ENCODE results near the gene ST6GALNAC6.

ST6GALNAC6 gene

GRCh38 chr9:127916720-127917581 lies 17.5 kb upstream of the ST6GALNAC6 start, which contains the start of gene ST6GALNAC4:
Gene ST6GALNAC4, minus strand, starts transcription at chr9:127917041. Its CDS starts 622 bp downstream, at chr9:127916419.
- Histone ChIP-seq H3K4me3 (ENCODE audit: low read depth, low read length) (peak within 1 kb of the TSS; percentile 57), H3K36me3 (peaks cover 9% of the 10 kb centered on the region), H3K9me3 (ENCODE audit: severe bottlenecking) (no peaks in the 10 kb centered on the region), H3K27me3 (ENCODE audit: insufficient read depth, low read depth, severe bottlenecking) (peaks cover 3% of the 10 kb centered on the region), H3K27ac (no peak within 1 kb of the TSS)
- TF ChIP-seq CTCF (IDR thresholded peaks at IDR 0.05; ENCODE audit: low read depth, low read length) = no peak
- DNase-seq = peak; percentile 95

- no peak overlapping the region for H3K27ac ChIP-seq
- peaks cover 18% of the 10 kb centered on the region for H3K36me3 ChIP-seq
- TF ChIP-seq CTCF (IDR thresholded peaks at IDR 0.05; ENCODE audit: low read depth, low read length) = no peak
- no peak for DNase-seq
- H3K9me3 ChIP-seq (ENCODE audit: severe bottlenecking) = no peaks in the 10 kb centered on the region
- no peaks in the 10 kb centered on the region for H3K27me3 ChIP-seq (ENCODE audit: insufficient read depth, low read depth, severe bottlenecking)
- H3K4me3 ChIP-seq (ENCODE audit: low read depth, low read length) = peak overlapping the region; percentile 57
Measured at GRCh38 chr9:127915801-127916719, 16.7 kb upstream of the ST6GALNAC6 start.

GRCh38 chr9:127915325-127915752 lies 15.9 kb upstream of the ST6GALNAC6 start:
- Histone ChIP-seq H3K9me3 (ENCODE audit: severe bottlenecking) (no peaks in the 10 kb centered on the region), H3K27ac (no peak overlapping the region), H3K27me3 (ENCODE audit: insufficient read depth, low read depth, severe bottlenecking) (no peaks in the 10 kb centered on the region), H3K36me3 (peaks cover 24% of the 10 kb centered on the region), H3K4me3 (ENCODE audit: low read depth, low read length) (no peak overlapping the region)
- TF ChIP-seq CTCF (IDR thresholded peaks at IDR 0.05; ENCODE audit: low read depth, low read length) = no peak
- no peak for DNase-seq

- H3K4me3 ChIP-seq (ENCODE audit: low read depth, low read length) = no peak overlapping the region
- TF ChIP-seq CTCF (IDR thresholded peaks at IDR 0.05; ENCODE audit: low read depth, low read length) = no peak
- H3K27ac ChIP-seq = no peak overlapping the region
Measured at GRCh38 chr9:127913682-127914081, 14.3 kb upstream of the ST6GALNAC6 start.

GRCh38 chr9:127912882-127913281 lies 13.5 kb upstream of the ST6GALNAC6 start:
- Histone ChIP-seq H3K4me3 (ENCODE audit: low read depth, low read length) (no peak overlapping the region), H3K9me3 (ENCODE audit: severe bottlenecking) (no peaks in the 10 kb centered on the region), H3K36me3 (peaks cover 28% of the 10 kb centered on the region), H3K27me3 (ENCODE audit: insufficient read depth, low read depth, severe bottlenecking) (no peaks in the 10 kb centered on the region), H3K27ac (no peak overlapping the region)
- no peak for TF ChIP-seq CTCF (IDR thresholded peaks at IDR 0.05; ENCODE audit: low read depth, low read length)
- no peak for DNase-seq

More at GRCh38 chr9:127913682-127914081, 14.3 kb upstream of the ST6GALNAC6 start:
- Histone ChIP-seq H3K9me3 (ENCODE audit: severe bottlenecking) (no peaks in the 10 kb centered on the region), H3K27me3 (ENCODE audit: insufficient read depth, low read depth, severe bottlenecking) (no peaks in the 10 kb centered on the region), H3K36me3 (peaks cover 27% of the 10 kb centered on the region)
- DNase-seq = no peak
